AG04449 (cell line): ENCODE data around the gene ORM2.
"Not testable (repeated sequence)": the region's sequence is repeated elsewhere in the genome, so short reads cannot be mapped to it uniquely, and the experiment has no call there.

ENCODE experiments used
- CTCF ChIA-PET: fragments of 350-600 bp; formaldehyde crosslinking; extraction: SDS; loops from one replicate; lab custom pipeline; 2021; ENCODE audit warnings: antibody characterized with exemption; lab: Yijun Ruan, JAX
- POLR2A ChIA-PET: fragments of 400-600, 350-600 bp; formaldehyde crosslinking; extraction: SDS; loops from one replicate; lab custom pipeline; 2020; ENCODE audit warnings: antibody characterized with exemption, inconsistent platforms; lab: Yijun Ruan, JAX
- DNase-seq: peaks from one replicate; pipeline ENCODE4 v3.0.0-alpha.2; 2010; ENCODE audit warnings: low read depth, low spot score
- H3K4me3 ChIP-seq: 2 replicates; pipeline ENCODE4 v1.5.1; 2011; ENCODE audit warnings: low read depth, mild to moderate bottlenecking, control low read depth, low read length
- CTCF ChIP-seq: IDR thresholded peaks from one replicate; pipeline ENCODE4 v1.5.1; 2011; ENCODE audit warnings: mild to moderate bottlenecking, moderate library complexity, low read length, control low read depth, inconsistent platforms; ENCODE audit not compliant: insufficient read depth; ENCODE audit errors: missing control alignments

The ORM2 gene

DNA sequence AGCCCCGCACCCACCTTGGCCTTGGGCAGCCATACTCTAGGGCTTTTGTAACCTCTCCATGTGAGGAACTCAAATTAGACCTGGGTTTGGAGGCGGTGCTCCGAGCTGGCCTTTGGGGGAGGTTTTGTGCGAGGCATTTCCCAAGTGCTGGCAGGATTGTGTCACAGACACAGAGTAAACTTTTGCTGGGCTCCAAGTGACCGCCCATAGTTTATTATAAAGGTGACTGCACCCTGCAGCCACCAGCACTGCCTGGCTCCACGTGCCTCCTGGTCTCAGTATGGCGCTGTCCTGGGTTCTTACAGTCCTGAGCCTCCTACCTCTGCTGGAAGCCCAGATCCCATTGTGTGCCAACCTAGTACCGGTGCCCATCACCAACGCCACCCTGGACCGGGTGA, at the start of gene ORM2:
Gene ORM2 (plus strand): TSS at position 245 of the 398 bp plus-strand sequence. CDS start 36 bp downstream, at position 281.
- DNase-seq, CTCF ChIA-PET, POLR2A ChIA-PET, H3K4me3 ChIP-seq: not testable (repeated sequence)

- ChIA-PET POLR2A (no interaction called here), CTCF (interaction anchor here (1.4 to 5.0 kb wide), 7 partner anchors 10 to 198 kb away, joined by 3 to 50 read pairs (median 9); partner anchors contain the start of gene COL27A1)
- TF ChIP-seq CTCF, result no peak
- no peak overlapping the region for H3K4me3 ChIP-seq
- DNase-seq, result peak; percentile 61
These were observed 48.8 kb upstream of the ORM2 start for GRCh38 chr9:114280636-114281472.

GRCh38 chr9:114281473-114282103, 48.1 kb upstream of the ORM2 start:
- no peak overlapping the region for H3K4me3 ChIP-seq
- TF ChIP-seq CTCF, result no peak
- DNase-seq, result peak; percentile 44
- POLR2A ChIA-PET, result no interaction called here
- CTCF ChIA-PET, result interaction anchor here (1.1 to 5.0 kb wide), 7 partner anchors 10 to 199 kb away, joined by 3 to 50 read pairs (median 9); partner anchors contain the start of gene COL27A1

DNA sequence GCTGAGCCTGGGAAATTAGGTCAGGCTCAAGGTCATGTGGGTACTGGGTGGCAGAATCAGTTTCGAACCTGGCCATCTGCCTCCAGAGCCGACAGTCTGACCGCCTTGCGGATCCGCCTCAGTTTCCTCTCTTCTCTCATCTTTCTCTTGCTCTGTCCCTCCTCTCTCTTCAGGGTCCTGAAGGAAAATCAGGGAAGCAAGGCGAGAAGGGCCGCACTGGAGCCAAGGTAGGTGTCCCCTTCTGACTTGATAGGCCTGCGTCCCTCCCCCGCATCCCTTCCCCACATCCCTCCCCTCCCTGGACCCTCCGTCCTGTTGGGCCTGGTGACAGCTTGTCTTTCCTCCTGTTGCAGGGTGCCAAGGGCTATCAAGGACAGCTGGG, 47.6 kb upstream of the ORM2 start:
- no peak for TF ChIP-seq CTCF
- CTCF ChIA-PET, result interaction anchor here (1.1 to 5.0 kb wide), 6 partner anchors 9 to 200 kb away, joined by 3 to 50 read pairs (median 15); partner anchors contain the start of gene COL27A1
- POLR2A ChIA-PET, result no interaction called here
- DNase-seq, result no peak
- no peak overlapping the region for H3K4me3 ChIP-seq

GRCh38 chr9:114282507-114282906, 47.2 kb upstream of the ORM2 start:
- no peak for DNase-seq
- TF ChIP-seq CTCF, result no peak
- no peak overlapping the region for H3K4me3 ChIP-seq
- ChIA-PET CTCF (interaction anchor here (1.1 to 18.7 kb wide), 6 partner anchors 9 to 200 kb away, joined by 3 to 686 read pairs (median 15); partner anchors contain the start of gene COL27A1), POLR2A (no interaction called here)

- ChIA-PET POLR2A (no interaction called here), CTCF (interaction anchor here (2.8 to 18.7 kb wide), 4 partner anchors 9 to 200 kb away, joined by 9 to 686 read pairs (median 36); partner anchors contain the start of gene COL27A1)
- no peak for TF ChIP-seq CTCF
- peak; percentile 96 for DNase-seq
- H3K4me3 ChIP-seq, result no peak overlapping the region
These were observed 46.7 kb upstream of the ORM2 start for GRCh38 chr9:114282926-114283325.
